ENCODE results near the gene MAPRE2.
A peak's percentile ranks its signal among the peaks of the same experiment; 100 is the strongest.
"Not testable (repeated sequence)": the region's sequence is repeated elsewhere in the genome, so short reads cannot be mapped to it uniquely, and the experiment has no call there.

Gene MAPRE2

DNA sequence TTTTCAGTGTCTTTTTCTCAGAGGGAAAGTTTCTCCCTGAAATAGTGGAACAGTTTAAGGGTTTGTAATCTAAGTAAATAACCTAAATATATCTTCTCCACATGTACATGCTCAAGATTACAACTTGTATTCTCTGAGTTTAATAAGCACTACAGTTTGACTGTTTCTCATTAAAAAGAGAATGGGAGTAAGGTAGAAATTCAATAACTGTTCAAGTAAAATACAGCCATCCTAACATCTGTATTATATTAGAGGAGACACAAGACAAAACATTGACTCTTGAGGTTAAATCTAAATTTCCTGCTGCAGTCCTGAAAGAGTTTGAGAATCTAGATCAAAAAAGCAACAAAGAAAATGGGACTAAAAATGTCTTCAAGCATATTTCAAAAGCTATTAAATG, 126.6 kb downstream of the MAPRE2 start:
- Histone ChIP-seq H3K36me3 (ENCODE audit: control insufficient read depth in 4 of 4, insufficient read depth in 4 of 4, low read length in 3 of 4) (no peaks in the 10 kb centered on the region), H3K4me1 (ENCODE audit: control extremely low read depth in 1 of 4, control insufficient read depth in 4 of 4, insufficient read depth in 4 of 4, low read length in 3 of 4) (peaks cover 0 to 16% (median 5%) of the 10 kb centered on the region in 4 experiments), H3K27me3 (replicated peaks in 2 of 5; ENCODE audit: control insufficient read depth in 4 of 5, insufficient read depth in 5 of 5, low read length in 4 of 5) (no peaks in the 10 kb centered on the region), H3K9me3 (ENCODE audit: control extremely low read depth in 1 of 5, control insufficient read depth in 4 of 5, insufficient read depth in 2 of 5, low read depth in 1 of 5, low read length in 4 of 5) (no peaks in the 10 kb centered on the region), H3K4me3 (ENCODE audit: control insufficient read depth in 1 of 7, extremely low read depth in 1 of 7, insufficient read depth in 4 of 7, low read depth in 2 of 7, low read length in 6 of 7) (no peak overlapping the region), H3K27ac (ENCODE audit: insufficient read depth in 1 of 2, low read depth in 1 of 2, low read length in 2 of 2, poor library complexity in 1 of 2, severe bottlenecking in 2 of 2) (no peak overlapping the region)
- DNase-seq: no peak
- ChIA-PET POLR2A (interaction anchor here (0.7 kb wide), 1 partner anchor 308 kb away, joined by 3 read pairs; no protein-coding TSS in a partner anchor), CTCF (no interaction called here)

DNA sequence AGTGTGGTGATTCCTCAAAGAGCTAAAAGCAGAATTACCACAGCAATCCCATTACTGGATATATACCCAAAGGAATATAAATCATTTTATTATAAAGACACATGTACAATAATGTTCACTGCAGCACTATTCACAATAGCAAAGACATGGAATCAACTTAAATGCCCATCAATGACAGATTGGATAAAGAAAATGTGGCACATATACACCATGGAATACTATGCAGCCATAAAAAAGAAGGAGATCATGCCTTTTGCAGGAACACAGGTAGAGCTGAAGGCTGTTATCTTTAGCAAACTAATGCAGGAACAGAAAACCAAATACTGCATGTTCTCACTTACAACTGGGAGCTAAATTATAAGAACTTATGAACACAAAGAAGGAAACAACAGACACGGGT, 129.1 kb downstream of the MAPRE2 start:
- CTCF ChIA-PET: interaction anchor here (1.2 to 1.5 kb wide), 4 partner anchors 10 to 25 kb away, joined by 3 read pairs; no protein-coding TSS in a partner anchor
- H3K9me3 ChIP-seq (ENCODE audit: control extremely low read depth in 1 of 5, control insufficient read depth in 4 of 5, insufficient read depth in 2 of 5, low read depth in 1 of 5, low read length in 4 of 5); H3K27me3 ChIP-seq (replicated peaks in 2 of 5; ENCODE audit: control insufficient read depth in 4 of 5, insufficient read depth in 5 of 5, low read length in 4 of 5); DNase-seq; H3K27ac ChIP-seq (ENCODE audit: insufficient read depth in 1 of 2, low read depth in 1 of 2, low read length in 2 of 2, poor library complexity in 1 of 2, severe bottlenecking in 2 of 2); H3K4me3 ChIP-seq (ENCODE audit: control insufficient read depth in 1 of 7, extremely low read depth in 1 of 7, insufficient read depth in 4 of 7, low read depth in 2 of 7, low read length in 6 of 7); H3K36me3 ChIP-seq (ENCODE audit: control insufficient read depth in 4 of 4, insufficient read depth in 4 of 4, low read length in 3 of 4); POLR2A ChIA-PET: not testable (repeated sequence)
- H3K4me1 ChIP-seq (ENCODE audit: control extremely low read depth in 1 of 4, control insufficient read depth in 4 of 4, insufficient read depth in 4 of 4, low read length in 3 of 4): peaks cover 0 to 36% (median 16%) of the 10 kb centered on the region in 4 experiments
- no CpG with 5 or more reads among the region's 1 CpG for WGBS (ENCODE audit: insufficient coverage)

- H3K9me3 ChIP-seq (ENCODE audit: control extremely low read depth in 1 of 5, control insufficient read depth in 4 of 5, insufficient read depth in 2 of 5, low read depth in 1 of 5, low read length in 4 of 5): no peaks in the 10 kb centered on the region
- H3K4me3 ChIP-seq (ENCODE audit: control insufficient read depth in 1 of 7, extremely low read depth in 1 of 7, insufficient read depth in 4 of 7, low read depth in 2 of 7, low read length in 6 of 7): no peak overlapping the region
- ChIA-PET POLR2A (no interaction called here), CTCF (interaction anchor here (0.7 to 1.7 kb wide), 9 partner anchors 9 to 171 kb away, joined by 3 to 5 read pairs (median 3); no protein-coding TSS in a partner anchor)
- H3K27ac ChIP-seq (ENCODE audit: insufficient read depth in 1 of 2, low read depth in 1 of 2, low read length in 2 of 2, poor library complexity in 1 of 2, severe bottlenecking in 2 of 2): no peak overlapping the region
- H3K27me3 ChIP-seq (replicated peaks in 2 of 5; ENCODE audit: control insufficient read depth in 4 of 5, insufficient read depth in 5 of 5, low read length in 4 of 5): no peaks in the 10 kb centered on the region
- 77% methylated on average over 5 of the region's 5 CpGs for WGBS (ENCODE audit: insufficient coverage)
- no peaks in the 10 kb centered on the region for H3K36me3 ChIP-seq (ENCODE audit: control insufficient read depth in 4 of 4, insufficient read depth in 4 of 4, low read length in 3 of 4)
- peaks cover 0 to 38% (median 16%) of the 10 kb centered on the region in 4 experiments for H3K4me1 ChIP-seq (ENCODE audit: control extremely low read depth in 1 of 4, control insufficient read depth in 4 of 4, insufficient read depth in 4 of 4, low read length in 3 of 4)
- DNase-seq: no peak
Measured at GRCh38 chr18:35171315-35171987, 130.2 kb downstream of the MAPRE2 start.

DNA sequence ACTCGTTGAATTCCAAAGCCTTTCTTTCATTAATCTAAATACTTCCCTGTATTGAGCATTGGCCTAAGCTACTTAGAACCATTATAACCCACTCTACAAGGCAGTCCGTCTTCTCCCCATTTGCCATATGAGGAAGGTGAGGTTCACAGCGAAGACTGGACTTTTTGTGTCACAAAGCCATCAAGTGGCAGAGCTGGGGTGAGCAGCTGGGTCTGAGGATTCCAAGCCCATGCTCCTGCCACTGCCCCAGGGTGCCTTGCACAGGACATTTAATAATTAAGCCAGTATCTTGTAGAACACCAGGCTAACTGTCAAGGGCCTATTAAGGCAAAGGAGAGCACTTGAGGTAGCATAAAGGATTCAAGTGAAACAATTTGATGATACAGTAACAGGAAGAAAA, 130.8 kb downstream of the MAPRE2 start:
- 100% methylated on average over 3 of the region's 3 CpGs for WGBS (ENCODE audit: insufficient coverage)
- Histone ChIP-seq H3K4me1 (ENCODE audit: control extremely low read depth in 1 of 4, control insufficient read depth in 4 of 4, insufficient read depth in 4 of 4, low read length in 3 of 4) (peaks cover 0 to 38% (median 16%) of the 10 kb centered on the region in 4 experiments), H3K27ac (ENCODE audit: insufficient read depth in 1 of 2, low read depth in 1 of 2, low read length in 2 of 2, poor library complexity in 1 of 2, severe bottlenecking in 2 of 2) (no peak overlapping the region), H3K36me3 (ENCODE audit: control insufficient read depth in 4 of 4, insufficient read depth in 4 of 4, low read length in 3 of 4) (no peaks in the 10 kb centered on the region), H3K4me3 (ENCODE audit: control insufficient read depth in 1 of 7, extremely low read depth in 1 of 7, insufficient read depth in 4 of 7, low read depth in 2 of 7, low read length in 6 of 7) (no peak overlapping the region), H3K27me3 (replicated peaks in 2 of 5; ENCODE audit: control insufficient read depth in 4 of 5, insufficient read depth in 5 of 5, low read length in 4 of 5) (no peaks in the 10 kb centered on the region), H3K9me3 (ENCODE audit: control extremely low read depth in 1 of 5, control insufficient read depth in 4 of 5, insufficient read depth in 2 of 5, low read depth in 1 of 5, low read length in 4 of 5) (peaks cover 0 to under 1% (median 0%) of the 10 kb centered on the region in 5 experiments)
- POLR2A ChIA-PET: no interaction called here
- CTCF ChIA-PET: interaction anchor here (0.7 to 1.7 kb wide), 5 partner anchors 11 to 183 kb away, joined by 3 to 5 read pairs (median 3); no protein-coding TSS in a partner anchor
- DNase-seq: no peak

- H3K27ac ChIP-seq (ENCODE audit: insufficient read depth in 1 of 2, low read depth in 1 of 2, low read length in 2 of 2, poor library complexity in 1 of 2, severe bottlenecking in 2 of 2): no peak overlapping the region
- POLR2A ChIA-PET: no interaction called here
- H3K27me3 ChIP-seq (replicated peaks in 2 of 5; ENCODE audit: control insufficient read depth in 4 of 5, insufficient read depth in 5 of 5, low read length in 4 of 5): no peaks in the 10 kb centered on the region
- no peak for DNase-seq
- H3K36me3 ChIP-seq (ENCODE audit: control insufficient read depth in 4 of 4, insufficient read depth in 4 of 4, low read length in 3 of 4): no peaks in the 10 kb centered on the region
- H3K4me1 ChIP-seq (ENCODE audit: control extremely low read depth in 1 of 4, control insufficient read depth in 4 of 4, insufficient read depth in 4 of 4, low read length in 3 of 4): peaks cover 0 to 38% (median 16%) of the 10 kb centered on the region in 4 experiments
- CTCF ChIA-PET: interaction anchor here (1.0 to 1.7 kb wide), 3 partner anchors 146 to 183 kb away, joined by 3 to 5 read pairs (median 3); no protein-coding TSS in a partner anchor
- H3K9me3 ChIP-seq (ENCODE audit: control extremely low read depth in 1 of 5, control insufficient read depth in 4 of 5, insufficient read depth in 2 of 5, low read depth in 1 of 5, low read length in 4 of 5): peaks cover 0 to 2% (median 0%) of the 10 kb centered on the region in 5 experiments
- H3K4me3 ChIP-seq (ENCODE audit: control insufficient read depth in 1 of 7, extremely low read depth in 1 of 7, insufficient read depth in 4 of 7, low read depth in 2 of 7, low read length in 6 of 7): no peak overlapping the region
- WGBS (ENCODE audit: insufficient coverage): no CpG with 5 or more reads among the region's 2 CpGs
Measured at GRCh38 chr18:35172451-35173035, 131.3 kb downstream of the MAPRE2 start.

DNA sequence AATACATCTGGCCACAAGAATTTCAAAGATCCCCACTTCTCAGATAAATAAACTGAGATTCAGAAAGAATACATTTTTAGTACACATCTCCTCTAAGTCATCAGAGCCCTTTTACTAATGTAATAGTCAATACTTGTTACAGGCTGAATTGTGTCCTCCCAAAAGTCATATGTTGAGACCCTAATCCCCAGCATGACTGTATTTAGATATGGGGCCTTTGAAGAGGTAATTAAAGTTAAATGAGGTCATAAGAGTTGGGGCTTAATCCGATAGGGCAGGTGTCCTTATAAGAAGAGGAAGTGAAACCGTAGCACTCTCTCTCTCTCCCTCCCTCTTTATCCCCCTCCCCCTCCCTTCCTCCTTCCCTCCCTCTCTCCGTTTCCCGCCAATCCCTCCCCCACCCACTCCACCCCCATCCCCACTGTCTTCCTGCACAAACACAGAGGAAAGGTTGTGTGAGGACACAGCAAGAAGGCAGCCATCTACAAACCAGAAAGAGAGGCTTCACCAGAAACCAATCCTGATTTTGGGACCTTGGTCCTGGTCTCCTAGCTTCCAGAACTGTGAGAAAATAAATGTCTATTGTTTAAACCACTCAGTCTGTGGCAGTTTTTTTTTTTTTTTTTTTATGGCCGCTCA, 133.0 kb downstream of the MAPRE2 start:
- WGBS (ENCODE audit: insufficient coverage): no CpG with 5 or more reads among the region's 5 CpGs
- H3K27me3 ChIP-seq (replicated peaks in 2 of 5; ENCODE audit: control insufficient read depth in 4 of 5, insufficient read depth in 5 of 5, low read length in 4 of 5): no peaks in the 10 kb centered on the region
- no peaks in the 10 kb centered on the region for H3K36me3 ChIP-seq (ENCODE audit: control insufficient read depth in 4 of 4, insufficient read depth in 4 of 4, low read length in 3 of 4)
- peaks cover 0 to 2% (median 0%) of the 10 kb centered on the region in 5 experiments for H3K9me3 ChIP-seq (ENCODE audit: control extremely low read depth in 1 of 5, control insufficient read depth in 4 of 5, insufficient read depth in 2 of 5, low read depth in 1 of 5, low read length in 4 of 5)
- DNase-seq: peak; percentile 56 to 91 (median 89)
- ChIA-PET POLR2A (no interaction called here), CTCF (interaction anchor here (1.3 kb wide), 1 partner anchor 14 kb away, joined by 6 read pairs; no protein-coding TSS in a partner anchor)
- H3K4me1 ChIP-seq (ENCODE audit: control extremely low read depth in 1 of 4, control insufficient read depth in 4 of 4, insufficient read depth in 4 of 4, low read length in 3 of 4): peaks cover 0 to 38% (median 16%) of the 10 kb centered on the region in 4 experiments
- H3K27ac ChIP-seq (ENCODE audit: insufficient read depth in 1 of 2, low read depth in 1 of 2, low read length in 2 of 2, poor library complexity in 1 of 2, severe bottlenecking in 2 of 2): peak overlapping the region in 1 of 2 experiments; percentile 8
- H3K4me3 ChIP-seq (ENCODE audit: control insufficient read depth in 1 of 7, extremely low read depth in 1 of 7, insufficient read depth in 4 of 7, low read depth in 2 of 7, low read length in 6 of 7): peak overlapping the region in 1 of 7 experiments; percentile 3

All from common myeloid progenitor, CD34-positive (primary cell).